GM04504 (cell line): Measurements from ENCODE around the gene PIGP.
"Not testable (repeated sequence)": the region's sequence is repeated elsewhere in the genome, so short reads cannot be mapped to it uniquely, and the experiment has no call there.

Experiments used
- DNase-seq: peaks from one replicate; pipeline ENCODE4 v3.0.0-alpha.2; 2012; ENCODE audit warnings: low read depth

The PIGP gene

GRCh38 chr21:37044643-37045042 is 28.2 kb downstream of the PIGP start:
- DNase-seq: no peak

GRCh38 chr21:37043818-37044217 is 29.1 kb downstream of the PIGP start:
- no peak for DNase-seq

- DNase-seq: no peak
These were observed 31.1 kb downstream of the PIGP start for GRCh38 chr21:37041706-37042271.

- no peak for DNase-seq
These were observed 32.7 kb downstream of the PIGP start for GRCh38 chr21:37040212-37040611.

GRCh38 chr21:37039411-37040075 is 33.3 kb downstream of the PIGP start:
- no peak for DNase-seq

- no peak for DNase-seq
These were observed 36.7 kb downstream of the PIGP start for GRCh38 chr21:37036177-37036576.

GRCh38 chr21:37034394-37034793 is 38.5 kb downstream of the PIGP start:
- not testable (repeated sequence) for DNase-seq

GRCh38 chr21:37032877-37033471 is 39.9 kb downstream of the PIGP start:
- peak; percentile 51 for DNase-seq

- DNase-seq: no peak
These were observed 40.6 kb downstream of the PIGP start for GRCh38 chr21:37032293-37032692.

GRCh38 chr21:37030864-37031263 is 42.0 kb downstream of the PIGP start:
- DNase-seq: no peak

GRCh38 chr21:37028570-37028969 is 44.3 kb downstream of the PIGP start:
- DNase-seq: no peak

- DNase-seq: no peak
These were observed 46.4 kb downstream of the PIGP start for GRCh38 chr21:37026499-37026898.

- no peak for DNase-seq
These were observed 54.8 kb downstream of the PIGP start for GRCh38 chr21:37017951-37018679.
